Caco-2 (cell line): ENCODE results near the gene IPMK. TPM values are rescaled to one million over a fixed set of nuclear protein-coding genes. Genes with fewer than 3 reads are reported as not detected.

Source experiments
- BruUV-seq: library from RNA; stranded (reverse); fragments of 400-500 nt; replicated peaks from 2 replicates; lab custom pipeline; 2021; lab: Mats Ljungman, UMichigan
- CTCF ChIA-PET: fragments of 300-600 bp; sonication (Branson Sonifier 250); formaldehyde crosslinking; loops from one replicate; lab custom pipeline; 2022; ENCODE audit warnings: antibody characterized with exemption; lab: Charles Lee
- POLR2A ChIA-PET: fragments of 300-600 bp; sonication (Branson Sonifier 250); formaldehyde crosslinking; loops from one replicate; lab custom pipeline; 2022; ENCODE audit warnings: antibody characterized with exemption; lab: Charles Lee
- DNase-seq, 2 experiments: peaks; one replicate each; pipeline versions ENCODE4 v3.0.0 to v3.0.0-alpha.2; 2020 to 2022
- H3K27me3 ChIP-seq: replicated peaks from 2 replicates; pipeline ENCODE4 v1.6.0; 2011; ENCODE audit warnings: low read length; ENCODE audit not compliant: control insufficient read depth, insufficient read depth
- H3K36me3 ChIP-seq: 2 replicates; pipeline ENCODE4 v1.5.1; 2011; ENCODE audit warnings: low read length; ENCODE audit not compliant: control insufficient read depth, insufficient read depth
- H3K4me1 ChIP-seq: fragments of 250-450 bp; sonication (Bioruptor Pico); 2 replicates; pipeline ENCODE4 v1.5.1; 2020; ENCODE audit warnings: mild to moderate bottlenecking
- H3K4me3 ChIP-seq: 2 replicates; pipeline ENCODE4 v1.5.1; 2011; ENCODE audit warnings: low read depth, mild to moderate bottlenecking, control low read depth, low read length
- H3K9me3 ChIP-seq: fragments of 250-450 bp; sonication (Bioruptor Pico); 2 replicates; pipeline ENCODE4 v1.5.1; 2020; ENCODE audit warnings: mild to moderate bottlenecking, moderate library complexity
- H3K27ac Mint-ChIP-seq: one replicate; pipeline ENCODE4 v1.8.0; 2022; ENCODE audit warnings: mixed read lengths; ENCODE audit not compliant: unreplicated experiment
- H3K27me3 Mint-ChIP-seq: one replicate; pipeline ENCODE4 v1.8.0; 2022; ENCODE audit warnings: mixed read lengths; ENCODE audit not compliant: insufficient read depth, unreplicated experiment
- H3K36me3 Mint-ChIP-seq: one replicate; pipeline ENCODE4 v1.8.0; 2022; ENCODE audit warnings: mild to moderate bottlenecking, mixed read lengths; ENCODE audit not compliant: insufficient read depth, unreplicated experiment
- H3K4me1 Mint-ChIP-seq: one replicate; pipeline ENCODE4 v1.8.0; 2022; ENCODE audit warnings: low read depth, mixed read lengths; ENCODE audit not compliant: unreplicated experiment
- H3K4me3 Mint-ChIP-seq: one replicate; pipeline ENCODE4 v1.8.0; 2022; ENCODE audit warnings: mild to moderate bottlenecking, moderate library complexity, mixed read lengths; ENCODE audit not compliant: unreplicated experiment
- H3K9me3 Mint-ChIP-seq: one replicate; pipeline ENCODE4 v1.8.0; 2022; ENCODE audit warnings: mixed read lengths; ENCODE audit not compliant: unreplicated experiment
- intact Hi-C: fragments of 100-400 bp; cut with micrococcal nuclease; formaldehyde crosslinking; loops from one replicate; pipeline ENCODE4 v1.10.0; 2022; ENCODE audit not compliant: unreplicated experiment
- total RNA-seq: library from RNA; stranded (reverse); gene quantifications from 2 replicates; pipeline ENCODE4 v1.2.3, GENCODE V29; 2022
- TF ChIP-seq, protein P1 (sequence below), 2 experiments: fragments of 200-600 bp in 1 of 2; IDR thresholded peaks; 1 replicate in 1 of 2; 2 replicates in 1 of 2; pipeline versions ENCODE4 v1.5.1 to v1.8.0; 2011 to 2022; ENCODE audit warnings: antibody characterized with exemption in 1 of 2, control low read depth in 1 of 2, inconsistent platforms in 1 of 2, low read depth in 1 of 2, low read length in 1 of 2, mild to moderate bottlenecking in 1 of 2, moderate library complexity in 1 of 2; ENCODE audit not compliant: insufficient read depth in 1 of 2, severe bottlenecking in 1 of 2, unreplicated experiment in 1 of 2

IPMK gene
- total RNA-seq, 1 experiment from 2014 or later = 18.3 TPM

DNA sequence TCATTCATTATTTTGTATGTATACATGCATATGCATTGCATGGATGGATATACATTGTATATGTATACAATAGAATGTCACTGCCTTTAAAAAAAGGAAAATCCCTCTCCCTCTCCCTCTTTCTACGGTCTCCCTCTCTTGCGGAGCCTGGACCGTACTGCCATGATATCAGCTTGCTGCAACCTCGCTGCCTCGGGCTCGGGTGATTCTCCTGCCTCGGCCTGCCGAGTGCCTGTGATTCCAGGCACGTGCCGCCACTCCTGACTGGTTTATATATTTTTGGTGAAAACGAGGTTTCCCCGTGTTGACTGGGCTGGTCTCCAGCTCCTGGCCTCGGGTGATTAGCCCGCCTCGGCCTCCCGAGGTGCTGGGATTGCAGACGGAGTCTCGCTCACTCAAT lies 24.4 kb downstream of the IPMK start:
- H3K9me3 Mint-ChIP-seq = peaks cover 26% of the 10 kb centered on the region
- CTCF ChIA-PET = no interaction called here
- H3K9me3 ChIP-seq = peaks cover 10% of the 10 kb centered on the region
- H3K36me3 Mint-ChIP-seq = peaks cover 5% of the 10 kb centered on the region
- H3K27me3 ChIP-seq = no peaks in the 10 kb centered on the region
- H3K27ac Mint-ChIP-seq = no peak overlapping the region
- BruUV-seq = no TSS peak
- DNase-seq = no peak
- TF ChIP-seq, protein P1, sequence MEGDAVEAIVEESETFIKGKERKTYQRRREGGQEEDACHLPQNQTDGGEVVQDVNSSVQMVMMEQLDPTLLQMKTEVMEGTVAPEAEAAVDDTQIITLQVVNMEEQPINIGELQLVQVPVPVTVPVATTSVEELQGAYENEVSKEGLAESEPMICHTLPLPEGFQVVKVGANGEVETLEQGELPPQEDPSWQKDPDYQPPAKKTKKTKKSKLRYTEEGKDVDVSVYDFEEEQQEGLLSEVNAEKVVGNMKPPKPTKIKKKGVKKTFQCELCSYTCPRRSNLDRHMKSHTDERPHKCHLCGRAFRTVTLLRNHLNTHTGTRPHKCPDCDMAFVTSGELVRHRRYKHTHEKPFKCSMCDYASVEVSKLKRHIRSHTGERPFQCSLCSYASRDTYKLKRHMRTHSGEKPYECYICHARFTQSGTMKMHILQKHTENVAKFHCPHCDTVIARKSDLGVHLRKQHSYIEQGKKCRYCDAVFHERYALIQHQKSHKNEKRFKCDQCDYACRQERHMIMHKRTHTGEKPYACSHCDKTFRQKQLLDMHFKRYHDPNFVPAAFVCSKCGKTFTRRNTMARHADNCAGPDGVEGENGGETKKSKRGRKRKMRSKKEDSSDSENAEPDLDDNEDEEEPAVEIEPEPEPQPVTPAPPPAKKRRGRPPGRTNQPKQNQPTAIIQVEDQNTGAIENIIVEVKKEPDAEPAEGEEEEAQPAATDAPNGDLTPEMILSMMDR (IDR thresholded peaks at IDR 0.05; ENCODE audit: insufficient read depth in 1 of 2, low read depth in 1 of 2, low read length in 1 of 2, severe bottlenecking in 1 of 2, unreplicated experiment in 1 of 2) = no peak
- no peaks in the 10 kb centered on the region for H3K36me3 ChIP-seq
- H3K4me3 ChIP-seq = no peak overlapping the region
- no peaks in the 10 kb centered on the region for H3K27me3 Mint-ChIP-seq
- H3K4me1 ChIP-seq = peaks cover 27% of the 10 kb centered on the region
- intact Hi-C loops = no loop called here
- no peak overlapping the region for H3K4me3 Mint-ChIP-seq
- POLR2A ChIA-PET = no interaction called here
- peaks cover 37% of the 10 kb centered on the region for H3K4me1 Mint-ChIP-seq

- DNase-seq = no peak
- H3K4me3 Mint-ChIP-seq = no peak overlapping the region
- no peaks in the 10 kb centered on the region for H3K27me3 Mint-ChIP-seq
- ChIA-PET POLR2A (no interaction called here), CTCF (no interaction called here)
- Histone ChIP-seq H3K4me1 (peaks cover 40% of the 10 kb centered on the region), H3K27me3 (no peaks in the 10 kb centered on the region), H3K4me3 (no peak overlapping the region), H3K9me3 (peaks cover 10% of the 10 kb centered on the region), H3K36me3 (peaks cover 4% of the 10 kb centered on the region; the same call in 1 of the 2 replicates)
- H3K36me3 Mint-ChIP-seq = peaks cover 12% of the 10 kb centered on the region
- TF ChIP-seq, protein P1 (IDR thresholded peaks at IDR 0.05; ENCODE audit: insufficient read depth in 1 of 2, low read depth in 1 of 2, low read length in 1 of 2, severe bottlenecking in 1 of 2, unreplicated experiment in 1 of 2) = no peak
- no TSS peak for BruUV-seq
- H3K27ac Mint-ChIP-seq = peak overlapping the region; percentile 19
- intact Hi-C loops = no loop called here
- H3K4me1 Mint-ChIP-seq = peaks cover 53% of the 10 kb centered on the region
- peaks cover 26% of the 10 kb centered on the region for H3K9me3 Mint-ChIP-seq
Observed at GRCh38 chr10:58241346-58241745, 26.3 kb downstream of the IPMK start.

DNA sequence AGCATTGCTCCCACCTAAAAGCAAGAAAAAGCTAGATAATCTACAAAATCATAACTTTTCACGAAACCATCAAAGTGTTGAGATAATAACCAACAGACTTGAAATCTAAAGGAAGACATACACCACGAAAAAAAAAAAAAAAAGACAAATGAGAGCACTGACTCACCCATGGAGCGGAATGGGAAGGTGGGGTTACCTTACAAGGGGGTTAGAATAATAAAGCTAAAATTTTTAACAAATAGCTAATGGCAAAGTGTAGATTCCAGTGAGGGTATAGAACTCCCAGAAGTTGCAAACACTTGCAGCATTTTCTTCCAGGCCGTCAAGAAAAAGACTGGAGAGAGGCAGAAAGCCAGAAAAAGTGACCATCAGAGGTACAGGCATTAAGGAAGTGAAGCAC lies 27.2 kb downstream of the IPMK start:
- TF ChIP-seq, protein P1 (IDR thresholded peaks at IDR 0.05; ENCODE audit: insufficient read depth in 1 of 2, low read depth in 1 of 2, low read length in 1 of 2, severe bottlenecking in 1 of 2, unreplicated experiment in 1 of 2) = no peak
- Mint-ChIP-seq H3K27ac (peak overlapping the region; percentile 19), H3K4me3 (no peak overlapping the region), H3K4me1 (peaks cover 53% of the 10 kb centered on the region), H3K27me3 (no peaks in the 10 kb centered on the region), H3K9me3 (peaks cover 25% of the 10 kb centered on the region), H3K36me3 (peaks cover 17% of the 10 kb centered on the region)
- no peaks in the 10 kb centered on the region for H3K27me3 ChIP-seq
- CTCF ChIA-PET = no interaction called here
- peaks cover 10% of the 10 kb centered on the region for H3K9me3 ChIP-seq
- peaks cover 40% of the 10 kb centered on the region for H3K4me1 ChIP-seq
- POLR2A ChIA-PET = interaction anchor here (0.7 kb wide), 1 partner anchor 213 kb away, joined by 4 read pairs; no protein-coding TSS in a partner anchor
- DNase-seq = no peak
- no peak overlapping the region for H3K4me3 ChIP-seq
- BruUV-seq = no TSS peak
- intact Hi-C loops = no loop called here
- H3K36me3 ChIP-seq = peaks cover 4% of the 10 kb centered on the region; the same call in 1 of the 2 replicates
